ENCODE measurements around the gene RNASE11. TPM values are rescaled to one million over a fixed set of nuclear protein-coding genes. Genes with fewer than 3 reads are reported as not detected.
"Not testable (repeated sequence)": the region's sequence is repeated elsewhere in the genome, so short reads cannot be mapped to it uniquely, and the experiment has no call there.

The RNASE11 gene
- total and polyA plus RNA-seq, 2 donors (not counting 3 experiments of a cell fraction or from before 2014, with no cell fraction given) = not detected

DNA sequence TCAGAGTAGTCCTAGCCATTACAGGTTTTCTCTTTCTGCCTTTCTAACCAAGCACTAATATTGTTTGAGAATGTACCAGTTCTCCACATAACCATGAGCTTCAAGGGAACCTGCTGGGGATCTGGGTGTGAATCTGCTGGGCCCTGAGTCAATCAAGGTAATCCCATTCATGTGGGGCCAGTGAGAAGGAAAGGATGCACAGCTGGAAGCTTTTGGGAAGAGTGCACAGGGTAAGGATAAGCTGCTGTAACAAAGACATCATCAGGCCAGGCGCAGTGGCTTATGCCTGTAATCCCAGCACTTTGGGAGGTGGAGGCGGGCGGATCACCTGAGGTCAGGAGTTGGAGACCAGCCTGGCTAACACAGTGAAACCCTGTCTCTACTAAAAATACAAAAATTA lies 7.9 kb upstream of the RNASE11 start:
- H3K9me1 ChIP-seq (replicated peaks; ENCODE audit: control insufficient read depth, extremely low read depth, insufficient read depth, low read length); H3K9ac ChIP-seq (replicated peaks; ENCODE audit: extremely low read depth, insufficient read depth, low read length); BruUV-seq (replicated peaks); DNase-seq (ENCODE audit: low read depth, low spot score); dilution Hi-C loops (cut with MboI; ENCODE audit: extremely low pct_ligation_motif_present, low sequenced_read_pairs); H3K36me3 ChIP-seq (ENCODE audit: control insufficient read depth in 2 of 2, extremely low read depth in 1 of 2, insufficient read depth in 2 of 2, low read length in 2 of 2); H2AFZ ChIP-seq (ENCODE audit: low read depth, low read length); H3K27ac ChIP-seq (ENCODE audit: insufficient read depth, low read depth, low read length); H3K4me2 ChIP-seq (ENCODE audit: insufficient read depth, low read length); intact Hi-C loops (cut with micrococcal nuclease); POLR2A ChIA-PET; FAIRE-seq; H4K20me1 ChIP-seq (replicated peaks; ENCODE audit: control insufficient read depth, extremely low read depth, insufficient read depth, low read length); CTCF ChIA-PET; H3K4me1 ChIP-seq (ENCODE audit: control insufficient read depth, extremely low read depth, insufficient read depth, low read length); H3K79me2 ChIP-seq (ENCODE audit: control insufficient read depth, insufficient read depth, low read length); H3K9me3 ChIP-seq (replicated peaks; ENCODE audit: control insufficient read depth, insufficient read depth, low read length); H3K4me3 ChIP-seq (replicated peaks in 1 of 3; ENCODE audit: insufficient read depth in 1 of 3, low read depth in 1 of 3, low read length in 3 of 3): not testable (repeated sequence)
- H3K27me3 ChIP-seq (ENCODE audit: control insufficient read depth in 2 of 2, insufficient read depth in 2 of 2, low read length in 2 of 2) = peaks cover 4 to 15% of the 10 kb centered on the region in 2 experiments

DNA sequence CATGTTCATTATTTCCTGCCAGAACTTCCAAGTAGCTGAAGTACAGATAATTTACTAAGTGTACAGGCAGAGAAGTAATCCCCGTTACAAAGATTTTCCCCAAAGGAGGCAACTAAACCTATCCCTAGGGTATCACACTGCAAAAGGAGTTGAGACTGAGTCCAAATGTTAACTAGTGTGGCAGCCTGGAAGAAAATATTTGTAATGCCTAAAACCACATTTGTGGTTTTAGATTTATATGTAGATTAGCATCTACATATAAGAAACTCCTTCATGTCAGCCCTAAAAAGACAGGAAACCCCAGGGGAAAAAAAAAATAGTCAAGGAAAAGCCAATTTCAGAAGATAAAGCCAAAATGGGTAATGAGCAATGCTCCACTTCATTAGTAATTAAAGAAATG lies 4.8 kb upstream of the RNASE11 start:
- intact Hi-C loops (cut with micrococcal nuclease) = no loop called here
- POLR2A ChIA-PET = no interaction called here
- H3K79me2 ChIP-seq (ENCODE audit: control insufficient read depth, insufficient read depth, low read length) = no peaks in the 10 kb centered on the region
- FAIRE-seq (no peak), DNase-seq (ENCODE audit: low read depth, low spot score) (no peak)
- H3K4me2 ChIP-seq (ENCODE audit: insufficient read depth, low read length) = no peak overlapping the region
- H3K36me3 ChIP-seq (ENCODE audit: control insufficient read depth in 2 of 2, extremely low read depth in 1 of 2, insufficient read depth in 2 of 2, low read length in 2 of 2) = no peaks in the 10 kb centered on the region
- no peak overlapping the region for H3K27ac ChIP-seq (ENCODE audit: insufficient read depth, low read depth, low read length)
- peaks cover 5 to 23% of the 10 kb centered on the region in 2 experiments for H3K27me3 ChIP-seq (ENCODE audit: control insufficient read depth in 2 of 2, insufficient read depth in 2 of 2, low read length in 2 of 2)
- CTCF ChIA-PET = no interaction called here
- H2AFZ ChIP-seq (ENCODE audit: low read depth, low read length) = no peak overlapping the region
- no TSS peak for BruUV-seq (replicated peaks)
- no peaks in the 10 kb centered on the region for H3K9me3 ChIP-seq (replicated peaks; ENCODE audit: control insufficient read depth, insufficient read depth, low read length)
- no peaks in the 10 kb centered on the region for H4K20me1 ChIP-seq (replicated peaks; ENCODE audit: control insufficient read depth, extremely low read depth, insufficient read depth, low read length)
- dilution Hi-C loops (cut with MboI; ENCODE audit: extremely low pct_ligation_motif_present, low sequenced_read_pairs) = no loop called here
- TF ChIP-seq MYC (IDR thresholded peaks at IDR 0.05; ENCODE audit: low read depth, low read length) (no peak), FOS (IDR thresholded peaks at IDR 0.05; ENCODE audit: borderline replicate concordance, insufficient read depth, low read length) (no peak)
- H3K9ac ChIP-seq (replicated peaks; ENCODE audit: extremely low read depth, insufficient read depth, low read length) = no peak overlapping the region
- H3K9me1 ChIP-seq (replicated peaks; ENCODE audit: control insufficient read depth, extremely low read depth, insufficient read depth, low read length) = no peaks in the 10 kb centered on the region
- H3K4me3 ChIP-seq (replicated peaks in 1 of 3; ENCODE audit: insufficient read depth in 1 of 3, low read depth in 1 of 3, low read length in 3 of 3) = no peak overlapping the region
- no peaks in the 10 kb centered on the region for H3K4me1 ChIP-seq (ENCODE audit: control insufficient read depth, extremely low read depth, insufficient read depth, low read length)
